Neuronal stem cell (in vitro differentiated cells): ENCODE data around the gene TTC23.

Source experiments
- DNase-seq: peaks from one replicate; pipeline ENCODE4 v3.0.0-alpha.2; 2013; ENCODE audit warnings: low spot score
- H2AFZ ChIP-seq: one replicate; pipeline ENCODE4 v1.6.1; 2013; ENCODE audit warnings: mild to moderate bottlenecking, low read length, inconsistent platforms
- H2AK5ac ChIP-seq: 2 replicates; pipeline ENCODE4 v1.6.1; 2013; ENCODE audit warnings: low read depth, mild to moderate bottlenecking, inconsistent platforms, low read length, moderate library complexity, mixed read lengths
- H2BK120ac ChIP-seq: 2 replicates; pipeline ENCODE4 v1.6.1; 2013; ENCODE audit warnings: low read depth, mild to moderate bottlenecking, inconsistent platforms, low read length, moderate library complexity, mixed read lengths
- H2BK12ac ChIP-seq: one replicate; pipeline ENCODE4 v1.6.1; 2013; ENCODE audit warnings: low read length, inconsistent platforms
- H2BK15ac ChIP-seq: 2 replicates; pipeline ENCODE4 v1.6.1; 2013; ENCODE audit warnings: mild to moderate bottlenecking, low read length, inconsistent platforms, mixed read lengths
- H2BK5ac ChIP-seq: one replicate; pipeline ENCODE4 v1.6.1; 2013; ENCODE audit warnings: inconsistent platforms, mild to moderate bottlenecking, low read length, moderate library complexity
- H3K14ac ChIP-seq: one replicate; pipeline ENCODE4 v1.6.1; 2013; ENCODE audit warnings: low read length, inconsistent platforms
- H3K18ac ChIP-seq: 2 replicates; pipeline ENCODE4 v1.6.1; 2013; ENCODE audit warnings: low read length, inconsistent platforms
- H3K23ac ChIP-seq: 2 replicates; pipeline ENCODE4 v1.6.1; 2013; ENCODE audit warnings: low read depth, mild to moderate bottlenecking, mixed read lengths, low read length, inconsistent platforms; ENCODE audit not compliant: poor library complexity
- H3K27ac ChIP-seq: replicated peaks from 3 replicates; pipeline ENCODE4 v1.5.1; 2013; ENCODE audit warnings: low read length, inconsistent platforms
- H3K27me3 ChIP-seq, 3 experiments: 2 replicates each; pipeline ENCODE4 v1.6.1; 2013; ENCODE audit warnings: low read length in 3 of 3, mild to moderate bottlenecking in 2 of 3, inconsistent platforms in 1 of 3, low read depth in 1 of 3, mixed read lengths in 1 of 3, moderate library complexity in 1 of 3; ENCODE audit not compliant: control insufficient read depth in 3 of 3, insufficient read depth in 3 of 3
- H3K36me3 ChIP-seq, 2 donors: replicated peaks in 1 of 2; 2 replicates each; pipeline ENCODE4 v1.6.1; 2013; ENCODE audit warnings: low read length in 2 of 2; ENCODE audit not compliant: control insufficient read depth in 2 of 2, insufficient read depth in 2 of 2
- H3K4ac ChIP-seq: 2 replicates; pipeline ENCODE4 v1.6.1; 2013; ENCODE audit warnings: inconsistent platforms, mild to moderate bottlenecking, low read length, moderate library complexity
- H3K4me1 ChIP-seq, 2 donors: 1 replicate in 1 of 2; 2 replicates in 1 of 2; pipeline ENCODE4 v1.6.1; 2013; ENCODE audit warnings: low read length in 2 of 2, low read depth in 1 of 2; ENCODE audit not compliant: control insufficient read depth in 2 of 2, insufficient read depth in 1 of 2
- H3K4me2 ChIP-seq: one replicate; pipeline ENCODE4 v1.6.1; 2013; ENCODE audit warnings: mild to moderate bottlenecking, low read length, inconsistent platforms; ENCODE audit not compliant: insufficient read depth, poor library complexity, severe bottlenecking
- H3K4me3 ChIP-seq, 2 donors: 2 replicates each; pipeline ENCODE4 v1.5.1; 2013; ENCODE audit warnings: low read length in 2 of 2, mild to moderate bottlenecking in 2 of 2, inconsistent platforms in 1 of 2, moderate library complexity in 1 of 2
- H3K79me1 ChIP-seq: one replicate; pipeline ENCODE4 v1.6.1; 2013; ENCODE audit warnings: low read depth, mild to moderate bottlenecking, inconsistent platforms, low read length, moderate library complexity
- H3K9ac ChIP-seq: one replicate; pipeline ENCODE4 v1.6.1; 2013; ENCODE audit warnings: mild to moderate bottlenecking, low read depth, low read length, inconsistent platforms; ENCODE audit not compliant: poor library complexity
- H3K9me3 ChIP-seq, 2 donors: replicated peaks in 1 of 2; 2 replicates each; pipeline versions ENCODE3 to v1.6.1; 2013; ENCODE audit warnings: low read length in 2 of 2, mild to moderate bottlenecking in 2 of 2, inconsistent platforms in 1 of 2, low read depth in 1 of 2, mixed read lengths in 1 of 2, moderate library complexity in 1 of 2; ENCODE audit not compliant: control insufficient read depth in 2 of 2, insufficient read depth in 1 of 2
- H4K8ac ChIP-seq: one replicate; pipeline ENCODE4 v1.6.1; 2013; ENCODE audit warnings: low read depth, mild to moderate bottlenecking, inconsistent platforms, low read length, moderate library complexity
- H4K91ac ChIP-seq: one replicate; pipeline ENCODE4 v1.6.1; 2013; ENCODE audit warnings: low read length, low read depth, mild to moderate bottlenecking, inconsistent platforms; ENCODE audit not compliant: poor library complexity
- WGBS, 2 donors: extraction: QIAGEN DNeasy Blood & Tissue Kit; methylation state at CpG; one replicate each; pipeline ENCODE4 v1.1.7; 2013; ENCODE audit warnings: missing lambda C conversion rate in 2 of 2, mixed read lengths in 1 of 2; ENCODE audit not compliant: insufficient read length in 2 of 2, insufficient replicate concordance in 1 of 2; ENCODE audit errors: extremely low coverage in 2 of 2; 5-methylcytosine and 5-hydroxymethylcytosine counted together

TTC23 gene

GRCh38 chr15:99155961-99156443, 93.4 kb downstream of the TTC23 start:
- no peak overlapping the region for H3K9ac ChIP-seq
- H3K4me3 ChIP-seq, result no peak overlapping the region
- no peak overlapping the region for H2AFZ ChIP-seq
- no peak overlapping the region for H2BK120ac ChIP-seq
- H3K79me1 ChIP-seq, result no peaks in the 10 kb centered on the region
- no peak overlapping the region for H2BK15ac ChIP-seq
- H2AK5ac ChIP-seq, result no peak overlapping the region
- peaks cover 3 to 48% of the 10 kb centered on the region in 2 donors for H3K36me3 ChIP-seq
- H2BK12ac ChIP-seq, result no peak overlapping the region
- no peak overlapping the region for H3K27ac ChIP-seq
- H2BK5ac ChIP-seq, result no peak overlapping the region
- no peak overlapping the region for H3K4ac ChIP-seq
- H3K23ac ChIP-seq, result no peak overlapping the region
- H4K91ac ChIP-seq, result no peak overlapping the region
- H3K4me1 ChIP-seq, result peaks cover 2 to 8% of the 10 kb centered on the region in 2 donors
- H3K14ac ChIP-seq, result no peak overlapping the region
- H3K4me2 ChIP-seq, result no peak overlapping the region
- DNase-seq, result no peak
- peaks cover 0 to 2% of the 10 kb centered on the region in 2 donors for H3K9me3 ChIP-seq
- no peak overlapping the region for H4K8ac ChIP-seq
- no peaks in the 10 kb centered on the region for H3K27me3 ChIP-seq
- H3K18ac ChIP-seq, result no peak overlapping the region
- WGBS, 2 donors, result no CpG with 5 or more reads among the region's 9 CpGs

- H4K91ac ChIP-seq, result no peak overlapping the region
- no peak for DNase-seq
- no CpG with 5 or more reads among the region's 2 CpGs for WGBS, 2 donors
Measured at GRCh38 chr15:99154271-99154670, 95.1 kb downstream of the TTC23 start.

GRCh38 chr15:99153026-99153535, 96.3 kb downstream of the TTC23 start:
- H3K9ac ChIP-seq, result no peak overlapping the region
- H3K18ac ChIP-seq, result no peak overlapping the region
- H2BK120ac ChIP-seq, result no peak overlapping the region
- H3K4me1 ChIP-seq, result peaks cover 6 to 7% of the 10 kb centered on the region in 2 donors
- H3K36me3 ChIP-seq, result peaks cover 3 to 30% of the 10 kb centered on the region in 2 donors
- no peak overlapping the region for H3K23ac ChIP-seq
- no peak overlapping the region for H2BK5ac ChIP-seq
- WGBS, 2 donors, result no CpG with 5 or more reads among the region's 6 CpGs
- H2BK15ac ChIP-seq, result no peak overlapping the region
- no peaks in the 10 kb centered on the region for H3K79me1 ChIP-seq
- H3K4me3 ChIP-seq, result no peak overlapping the region
- no peak overlapping the region for H3K14ac ChIP-seq
- no peak overlapping the region for H4K8ac ChIP-seq
- H3K4ac ChIP-seq, result no peak overlapping the region
- no peak overlapping the region for H3K27ac ChIP-seq
- H2AK5ac ChIP-seq, result no peak overlapping the region
- no peak overlapping the region for H4K91ac ChIP-seq
- DNase-seq, result no peak
- no peak overlapping the region for H2AFZ ChIP-seq
- peaks cover 0 to 2% of the 10 kb centered on the region in 2 donors for H3K9me3 ChIP-seq
- no peak overlapping the region for H3K4me2 ChIP-seq
- H3K27me3 ChIP-seq, result no peaks in the 10 kb centered on the region
- no peak overlapping the region for H2BK12ac ChIP-seq

More at GRCh38 chr15:99154271-99154670, 95.1 kb downstream of the TTC23 start:
- no peak overlapping the region for H3K23ac ChIP-seq
- H2BK120ac ChIP-seq, result no peak overlapping the region
- no peak overlapping the region for H2BK15ac ChIP-seq
- H3K4me2 ChIP-seq, result no peak overlapping the region
- peak overlapping the region; percentile 32 for H3K27ac ChIP-seq
- no peaks in the 10 kb centered on the region for H3K27me3 ChIP-seq
- H4K8ac ChIP-seq, result no peak overlapping the region
- no peak overlapping the region for H2AFZ ChIP-seq
- H2BK12ac ChIP-seq, result no peak overlapping the region
- H3K14ac ChIP-seq, result no peak overlapping the region
- H3K9me3 ChIP-seq, result peaks cover 0 to 2% of the 10 kb centered on the region in 2 donors
- no peak overlapping the region for H2BK5ac ChIP-seq
- no peak overlapping the region for H3K4ac ChIP-seq
- no peaks in the 10 kb centered on the region for H3K79me1 ChIP-seq
- peaks cover 4 to 40% of the 10 kb centered on the region in 2 donors for H3K36me3 ChIP-seq
- H2AK5ac ChIP-seq, result no peak overlapping the region
- H3K4me1 ChIP-seq, result peaks cover 2% of the 10 kb centered on the region in 2 donors
- H3K9ac ChIP-seq, result no peak overlapping the region
- H3K18ac ChIP-seq, result no peak overlapping the region
- H3K4me3 ChIP-seq, result no peak overlapping the region

GRCh38 chr15:99151156-99151555, 98.2 kb downstream of the TTC23 start:
- Histone ChIP-seq H3K27ac (no peak overlapping the region), H2AFZ (no peak overlapping the region), H3K27me3 (no peaks in the 10 kb centered on the region), H3K4me2 (no peak overlapping the region), H2AK5ac (peak overlapping the region; percentile 13), H3K4me3 (no peak overlapping the region), H3K9me3 (peaks cover 0 to 2% of the 10 kb centered on the region in 2 donors), H2BK12ac (no peak overlapping the region), H3K4ac (no peak overlapping the region), H2BK5ac (no peak overlapping the region), H3K79me1 (no peaks in the 10 kb centered on the region), H3K23ac (no peak overlapping the region), H3K9ac (no peak overlapping the region), H4K8ac (no peak overlapping the region), H2BK120ac (no peak overlapping the region), H3K4me1 (peaks cover 6 to 7% of the 10 kb centered on the region in 2 donors), H4K91ac (no peak overlapping the region), H3K14ac (no peak overlapping the region), H2BK15ac (no peak overlapping the region), H3K36me3 (peaks cover 3 to 30% of the 10 kb centered on the region in 2 donors), H3K18ac (no peak overlapping the region)
- no peak for DNase-seq
- WGBS, 2 donors, result no CpG with 5 or more reads among the region's 2 CpGs
